Heart left ventricle (tissue), 16 donors: Measurements from ENCODE around the gene KRT32. TPM values are rescaled to one million over a fixed set of nuclear protein-coding genes. Genes with fewer than 3 reads are reported as not detected.
A peak's percentile ranks its signal among the peaks of the same experiment; 100 is the strongest.

Experiments used
- ATAC-seq, 4 donors: fragments of 200-7000 bp; cut with Tn5 transposase; one replicate each; pipeline ENCODE4 v1.9.1; 2020 to 2022; ENCODE audit warnings: moderate library complexity in 4 of 4, mild to moderate bottlenecking in 3 of 4, moderate number of reproducible peaks in 1 of 4
- DNase-seq, 5 donors: peaks; one replicate each; pipeline ENCODE4 v3.0.0-alpha.2; 2020
- H3K27ac ChIP-seq, 12 donors: fragments of 200-600 bp; sonication (generic) in 4 of 12; one replicate each; pipeline versions ENCODE4 v1.5.0 to v1.8.0; 2016 to 2022; ENCODE audit warnings: mild to moderate bottlenecking in 2 of 12
- H3K27me3 ChIP-seq, 9 donors: fragments of 200-600 bp; sonication (generic) in 2 of 9; one replicate each; pipeline versions ENCODE4 v1.5.1 to v1.8.0; 2016 to 2022; ENCODE audit warnings: mild to moderate bottlenecking in 3 of 9
- H3K36me3 ChIP-seq, 9 donors: fragments of 200-600 bp; sonication (generic) in 2 of 9; one replicate each; pipeline versions ENCODE4 v1.5.0 to v1.8.0; 2018 to 2022; ENCODE audit warnings: mild to moderate bottlenecking in 2 of 9
- H3K4me1 ChIP-seq, 12 donors: fragments of 200-600 bp; sonication (generic) in 4 of 12; one replicate each; pipeline versions ENCODE4 v1.5.0 to v1.8.0; 2016 to 2022; ENCODE audit warnings: mild to moderate bottlenecking in 3 of 12
- H3K4me3 ChIP-seq, 12 donors: fragments of 200-600 bp; sonication (generic) in 4 of 12; one replicate each; pipeline versions ENCODE4 v1.5.0 to v1.8.0; 2017 to 2022; ENCODE audit warnings: mild to moderate bottlenecking in 9 of 12, moderate library complexity in 4 of 12
- H3K9me3 ChIP-seq, 12 donors: fragments of 200-600 bp; sonication (generic) in 4 of 12; one replicate each; pipeline versions ENCODE4 v1.5.0 to v1.8.0; 2016 to 2022; ENCODE audit warnings: mild to moderate bottlenecking in 1 of 12
- POLR2A ChIP-seq, 2 donors: fragments of 450-650 bp; IDR thresholded peaks; one replicate each; pipeline ENCODE4 v1.6.1; 2017; ENCODE audit warnings: antibody characterized with exemption in 2 of 2, mild to moderate bottlenecking in 2 of 2, moderate library complexity in 2 of 2
- WGBS, 4 donors: extraction: QIAGEN DNeasy Blood & Tissue Kit in 2 of 4; methylation state at CpG; one replicate each; pipeline versions ENCODE4 v1.1.5 to v1.1.7; 2013 to 2018; 5-methylcytosine and 5-hydroxymethylcytosine counted together
- intact Hi-C, 10 donors: fragments of 100-400 bp; cut with DNase I; formaldehyde crosslinking; loops; one replicate each; pipeline versions ENCODE4 v1.11.1 to v1.14.2; 2022
- polyA plus RNA-seq, 2 donors: library from polyadenylated mRNA; stranded (reverse); fragments of 200-250 nt; gene quantifications; one replicate each; pipeline ENCODE4 v1.2.3, GENCODE V29; 2013
- total RNA-seq, 9 donors: library from RNA; depleted of rRNA in 2 of 9; stranded (reverse); fragments of >200 nt in 2 of 9; fragmentation: NEBNext Ultra II Directional in 3 of 9; extraction: Animal tissue kit (Norgen Biotek cat#: 25700) in 3 of 9; gene quantifications; one replicate each; pipeline versions ENCODE4 v1.1.0 to v1.2.4, GENCODE V29; 2016 to 2023
- TF ChIP-seq, protein P1 (sequence below), 12 donors: fragments of 200-600 bp; sonication (generic) in 4 of 12; IDR thresholded peaks; one replicate each; pipeline versions ENCODE4 v1.5.0 to v1.8.0; 2018 to 2022; ENCODE audit warnings: antibody characterized with exemption in 12 of 12, mild to moderate bottlenecking in 5 of 12
- donor health status: ischemic (EF 13 %, LVEDD 7.1; RV severe dilation, severe dysfunction).
- donor health status: healthy with polysubstance abuse.
- donor health status: DM: no; HTN: yes; CAD: no.
- donor health status: DM: no; HTN: no; CAD: no.
- donor health status: ischemic (EF 25% LVEDD 6.9; RV normal size, moderate dysfunction).
- donor health status: ischemic (EF 25% LVEDD 5.7; RV mildly dilated, moderate dysfunction).
- donor health status: healthy.
- donor health status: DM: yes; HTN: yes; CAD: no.
- donor health status: ischemic (EF 35%, LVEDD 5.7; RV mildly dilated, moderate dysfunction).
- donor health status: nonischemic (EF 11% LVEDD 7.7; RV severe dilation, severe dysfunction).
- donor health status: DM: yes; HTN: yes; CAD: no.
- donor health status: PGD.
- donor health status: ischemic (EF 29% LVEDD 5.4; RV normal size, mild dysfunction).
- donor health status: nonischemic (EF 23%, LVEDD 6.1; RV moderate dilation, normal function).

Gene KRT32
- total and polyA plus RNA-seq, 11 donors, result 0.16 to 0.27 (median 0.21) TPM; not detected in 7

DNA sequence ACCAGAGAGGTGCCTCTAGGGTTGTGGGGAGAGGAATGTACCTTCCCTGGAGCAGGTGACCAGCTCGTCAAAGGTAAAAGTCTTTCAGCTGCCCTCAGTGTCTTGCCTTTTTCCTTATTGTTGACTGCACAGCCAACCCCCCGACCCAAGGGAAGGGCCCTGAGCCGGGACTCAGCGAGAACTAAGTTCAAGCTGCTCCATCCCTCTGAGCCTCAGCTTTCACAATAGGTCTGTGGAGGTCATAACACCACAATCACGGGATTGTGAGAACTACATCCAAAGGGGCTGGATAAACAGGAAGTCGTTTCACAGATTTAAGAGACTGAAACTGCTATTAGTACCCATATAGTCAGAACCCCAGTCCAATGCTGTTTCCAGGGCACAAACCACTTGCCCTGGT, 25.2 kb upstream of the KRT32 start:
- peak overlapping the region in 1 of 12 donors; percentile 62 for H3K27ac ChIP-seq
- no peaks in the 10 kb centered on the region for H3K36me3 ChIP-seq
- peak in 1 of 4 donors; percentile 19 for ATAC-seq
- H3K9me3 ChIP-seq, result no peaks in the 10 kb centered on the region
- DNase-seq, result no peak
- intact Hi-C loops, result loop anchor here in 3 of 10 donors (10.0 kb wide), 2 partner anchors 88 to 588 kb away; no protein-coding TSS in a partner anchor
- TF ChIP-seq, protein P1, sequence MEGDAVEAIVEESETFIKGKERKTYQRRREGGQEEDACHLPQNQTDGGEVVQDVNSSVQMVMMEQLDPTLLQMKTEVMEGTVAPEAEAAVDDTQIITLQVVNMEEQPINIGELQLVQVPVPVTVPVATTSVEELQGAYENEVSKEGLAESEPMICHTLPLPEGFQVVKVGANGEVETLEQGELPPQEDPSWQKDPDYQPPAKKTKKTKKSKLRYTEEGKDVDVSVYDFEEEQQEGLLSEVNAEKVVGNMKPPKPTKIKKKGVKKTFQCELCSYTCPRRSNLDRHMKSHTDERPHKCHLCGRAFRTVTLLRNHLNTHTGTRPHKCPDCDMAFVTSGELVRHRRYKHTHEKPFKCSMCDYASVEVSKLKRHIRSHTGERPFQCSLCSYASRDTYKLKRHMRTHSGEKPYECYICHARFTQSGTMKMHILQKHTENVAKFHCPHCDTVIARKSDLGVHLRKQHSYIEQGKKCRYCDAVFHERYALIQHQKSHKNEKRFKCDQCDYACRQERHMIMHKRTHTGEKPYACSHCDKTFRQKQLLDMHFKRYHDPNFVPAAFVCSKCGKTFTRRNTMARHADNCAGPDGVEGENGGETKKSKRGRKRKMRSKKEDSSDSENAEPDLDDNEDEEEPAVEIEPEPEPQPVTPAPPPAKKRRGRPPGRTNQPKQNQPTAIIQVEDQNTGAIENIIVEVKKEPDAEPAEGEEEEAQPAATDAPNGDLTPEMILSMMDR (IDR thresholded peaks at IDR 0.05), result no peak
- TF ChIP-seq POLR2A (IDR thresholded peaks at IDR 0.05), result no peak
- no peak overlapping the region for H3K4me3 ChIP-seq
- 53 to 71% (median 57%) methylated on average over 6 of the region's 6 CpGs for WGBS, 4 donors
- peaks cover 0 to 5% (median 0%) of the 10 kb centered on the region in 9 donors for H3K27me3 ChIP-seq
- H3K4me1 ChIP-seq, result peaks cover 0 to 37% (median 0%) of the 10 kb centered on the region in 12 donors

DNA sequence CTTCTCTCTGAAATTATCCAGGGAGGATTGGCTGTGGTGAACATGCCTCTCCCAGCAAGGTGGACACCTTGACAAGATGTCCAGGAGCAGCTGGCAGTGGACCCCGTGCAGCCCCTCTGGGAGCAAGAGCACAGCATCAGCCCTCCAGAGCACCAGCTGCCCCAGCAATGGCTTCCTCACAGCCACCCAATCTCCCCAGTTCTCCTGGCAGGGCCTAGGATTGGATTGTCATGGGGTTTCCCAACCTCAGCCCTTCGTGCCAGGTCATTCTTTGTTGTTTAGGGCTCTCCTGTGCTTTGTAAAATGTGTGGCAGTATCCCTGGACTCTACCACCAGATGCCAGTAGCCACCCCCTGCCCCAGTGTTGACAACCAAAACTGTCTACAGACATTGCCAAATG, 24.3 kb upstream of the KRT32 start:
- no peak for ATAC-seq
- TF ChIP-seq, protein P1 (IDR thresholded peaks at IDR 0.05), result no peak
- no peak for TF ChIP-seq POLR2A (IDR thresholded peaks at IDR 0.05)
- intact Hi-C loops, result loop anchor here in 3 of 10 donors (10.0 kb wide), 2 partner anchors 87 to 587 kb away; no protein-coding TSS in a partner anchor
- DNase-seq, result no peak
- Histone ChIP-seq H3K4me1 (peaks cover 0 to 29% (median 0%) of the 10 kb centered on the region in 12 donors), H3K27ac (no peak overlapping the region), H3K27me3 (peaks cover 0 to 5% (median 0%) of the 10 kb centered on the region in 9 donors), H3K9me3 (no peaks in the 10 kb centered on the region), H3K4me3 (no peak overlapping the region), H3K36me3 (no peaks in the 10 kb centered on the region)
- WGBS, 4 donors, result 68 to 100% (median 90%) methylated on average over 2 of the region's 2 CpGs

DNA sequence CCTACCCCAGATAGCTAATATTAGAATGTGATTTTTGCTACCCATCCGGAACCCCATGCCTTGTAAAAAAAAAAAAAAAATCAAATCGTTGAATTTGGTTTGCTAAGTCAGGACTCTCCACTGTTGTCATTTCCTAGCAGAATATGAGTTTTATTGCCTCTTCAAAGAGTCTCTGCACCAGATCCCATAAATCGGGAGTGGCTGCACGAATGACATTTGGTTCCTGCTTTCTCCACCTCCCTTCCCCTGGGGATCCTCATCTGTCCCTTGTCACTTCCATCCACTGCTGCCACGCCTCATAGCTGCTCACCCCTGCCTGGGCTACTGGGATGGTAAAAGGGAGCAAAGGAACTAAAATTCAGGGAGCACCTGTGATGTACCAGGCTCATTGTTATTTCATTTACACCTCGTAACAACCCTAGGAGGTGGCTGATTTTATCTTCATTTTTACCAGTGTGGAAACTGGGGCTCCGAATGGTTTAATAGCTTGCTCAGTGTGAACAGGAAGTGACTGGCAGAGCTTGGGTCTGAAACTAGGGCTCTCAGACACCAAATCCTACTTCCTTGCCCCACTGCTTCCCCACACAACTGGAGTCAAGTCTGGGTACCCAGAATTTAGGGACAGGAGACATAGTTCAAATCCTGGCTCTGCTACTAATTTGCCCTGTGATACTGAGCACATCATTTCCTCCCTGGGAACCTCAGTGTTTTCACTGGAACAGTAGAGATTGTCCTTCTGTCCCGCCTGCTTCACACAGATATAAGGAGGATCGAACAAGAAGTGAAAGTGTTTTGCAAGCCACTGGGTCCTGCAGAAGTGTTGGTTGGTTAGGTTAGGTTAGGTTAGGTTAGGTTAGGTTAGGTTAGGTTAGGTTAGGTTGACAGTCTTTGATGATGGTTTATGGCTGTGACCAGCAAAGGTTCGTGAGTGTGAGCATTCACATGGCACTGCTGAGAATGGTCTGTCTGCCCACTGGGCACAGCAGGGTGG, 23.1 kb upstream of the KRT32 start:
- Histone ChIP-seq H3K36me3 (no peaks in the 10 kb centered on the region), H3K4me3 (no peak overlapping the region), H3K9me3 (no peaks in the 10 kb centered on the region), H3K27me3 (peaks cover 0 to 10% (median 0%) of the 10 kb centered on the region in 9 donors), H3K27ac (peak overlapping the region in 1 of 12 donors; percentile 52), H3K4me1 (peaks cover 0 to 27% (median 0%) of the 10 kb centered on the region in 12 donors)
- no peak for TF ChIP-seq POLR2A (IDR thresholded peaks at IDR 0.05)
- TF ChIP-seq, protein P1 (IDR thresholded peaks at IDR 0.05), result no peak
- intact Hi-C loops, result loop anchor here in 3 of 10 donors (10.0 kb wide), 2 partner anchors 85 to 585 kb away; no protein-coding TSS in a partner anchor
- ATAC-seq (no peak), DNase-seq (no peak)
- 73 to 83% (median 78%) methylated on average over 10 of the region's 10 CpGs for WGBS, 4 donors

DNA sequence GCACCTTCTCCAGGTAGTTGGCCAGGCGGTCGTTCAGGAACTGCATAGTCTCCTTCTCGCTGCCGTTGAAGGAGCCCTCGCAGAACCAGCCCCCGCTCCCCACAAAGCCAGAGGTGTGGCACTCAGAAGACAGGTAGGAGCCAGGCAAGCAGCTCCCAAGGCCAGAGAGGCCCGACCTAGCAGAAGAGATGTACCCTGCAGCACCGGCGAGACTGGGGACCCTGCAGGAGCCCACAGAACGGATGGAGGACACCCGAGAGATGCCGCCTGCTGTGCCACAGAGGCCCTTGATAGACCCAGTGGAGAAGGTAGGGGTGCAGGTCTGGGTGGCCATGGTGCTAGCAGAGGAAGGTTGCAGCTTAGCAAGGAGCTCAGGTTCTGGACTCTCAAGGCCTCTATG, 22.3 kb upstream of the KRT32 start, which contains the start of gene KRT36:
TSS of gene KRT36 (minus strand) at position 380 of the 400 bp plus-strand sequence. CDS start at position 334, 46 bp downstream.
- Histone ChIP-seq H3K27me3 (peaks cover 0 to 10% (median 1%) of the 10 kb centered on the region in 9 donors), H3K4me1 (peaks cover 0 to 27% (median 0%) of the 10 kb centered on the region in 12 donors), H3K27ac (peak within 1 kb of the TSS in 1 of 12 donors; percentile 52), H3K36me3 (no peaks in the 10 kb centered on the region), H3K9me3 (no peaks in the 10 kb centered on the region), H3K4me3 (no peak within 1 kb of the TSS)
- DNase-seq, result no peak
- intact Hi-C loops, result no loop called here
- no peak for ATAC-seq
- no peak for TF ChIP-seq POLR2A (IDR thresholded peaks at IDR 0.05)
- TF ChIP-seq, protein P1 (IDR thresholded peaks at IDR 0.05), result no peak
- 91 to 96% (median 93%) methylated on average over 12 of the region's 12 CpGs for WGBS, 4 donors
